Measurements from ENCODE around the gene ANKRD55.
"Not testable (repeated sequence)": the region's sequence is repeated elsewhere in the genome, so short reads cannot be mapped to it uniquely, and the experiment has no call there.

DNA sequence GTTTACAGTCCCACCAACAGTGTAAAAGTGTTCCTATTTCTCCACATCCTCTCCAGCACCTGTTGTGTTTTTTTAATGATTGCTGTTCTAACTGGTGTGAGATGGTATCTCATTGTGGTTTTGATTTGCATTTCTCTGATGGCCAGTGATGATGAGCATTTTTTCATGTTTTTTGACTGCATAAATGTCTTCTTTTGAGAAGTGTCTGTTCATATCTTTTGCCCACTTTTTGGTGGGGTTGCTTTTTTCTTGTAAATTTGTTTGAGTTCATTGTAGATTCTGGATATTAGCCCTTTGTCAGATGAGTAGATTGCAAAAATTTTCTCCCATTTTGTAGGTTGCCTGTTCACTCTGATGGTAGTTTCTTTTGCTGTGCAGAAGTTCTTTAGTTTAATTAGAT is 29.2 kb downstream of the ANKRD55 start:
- TF ChIP-seq, protein P1, sequence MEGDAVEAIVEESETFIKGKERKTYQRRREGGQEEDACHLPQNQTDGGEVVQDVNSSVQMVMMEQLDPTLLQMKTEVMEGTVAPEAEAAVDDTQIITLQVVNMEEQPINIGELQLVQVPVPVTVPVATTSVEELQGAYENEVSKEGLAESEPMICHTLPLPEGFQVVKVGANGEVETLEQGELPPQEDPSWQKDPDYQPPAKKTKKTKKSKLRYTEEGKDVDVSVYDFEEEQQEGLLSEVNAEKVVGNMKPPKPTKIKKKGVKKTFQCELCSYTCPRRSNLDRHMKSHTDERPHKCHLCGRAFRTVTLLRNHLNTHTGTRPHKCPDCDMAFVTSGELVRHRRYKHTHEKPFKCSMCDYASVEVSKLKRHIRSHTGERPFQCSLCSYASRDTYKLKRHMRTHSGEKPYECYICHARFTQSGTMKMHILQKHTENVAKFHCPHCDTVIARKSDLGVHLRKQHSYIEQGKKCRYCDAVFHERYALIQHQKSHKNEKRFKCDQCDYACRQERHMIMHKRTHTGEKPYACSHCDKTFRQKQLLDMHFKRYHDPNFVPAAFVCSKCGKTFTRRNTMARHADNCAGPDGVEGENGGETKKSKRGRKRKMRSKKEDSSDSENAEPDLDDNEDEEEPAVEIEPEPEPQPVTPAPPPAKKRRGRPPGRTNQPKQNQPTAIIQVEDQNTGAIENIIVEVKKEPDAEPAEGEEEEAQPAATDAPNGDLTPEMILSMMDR (IDR thresholded peaks at IDR 0.05; ENCODE audit: control extremely low read depth in 1 of 3, insufficient read depth in 1 of 3, low read depth in 1 of 3, low read length in 3 of 3): not testable (repeated sequence)
- not testable (repeated sequence) for TF ChIP-seq HDAC6 (IDR thresholded peaks at IDR 0.05; ENCODE audit: low read depth, low read length); RAD21 (IDR thresholded peaks at IDR 0.05 in 1 of 2, conservative IDR thresholded peaks at IDR 0.05 in 1 of 2; ENCODE audit: low read depth in 2 of 2, low read length in 2 of 2); RFX5 (IDR thresholded peaks at IDR 0.05; ENCODE audit: borderline replicate concordance, low read depth, low read length); EP300 (IDR thresholded peaks at IDR 0.05; ENCODE audit: borderline replicate concordance in 1 of 2, low read depth in 2 of 2, low read length in 2 of 2); YY1 (IDR thresholded peaks at IDR 0.05; ENCODE audit: low read depth, low read length)
